RPMI7951 (cell line): ENCODE data around the gene ARL5A. TPM values are rescaled to one million over a fixed set of nuclear protein-coding genes. Genes with fewer than 3 reads are reported as not detected.
"Not testable (repeated sequence)": the region's sequence is repeated elsewhere in the genome, so short reads cannot be mapped to it uniquely, and the experiment has no call there.

ENCODE experiments used
- DNase-seq: peaks from one replicate; pipeline ENCODE4 v3.0.0-alpha.2; 2012; ENCODE audit warnings: low read depth
- total RNA-seq: library from RNA; depleted of rRNA; stranded (reverse); fragments of >200 nt; shearing (Covaris generic); gene quantifications from 2 replicates; pipeline ENCODE4 v1.2.3, GENCODE V29; 2014

The ARL5A gene
- total RNA-seq, 1 experiment from 2014 or later: 32.9 TPM

- DNase-seq: no peak
Observed at GRCh38 chr2:151795646-151796240, 32.5 kb downstream of the ARL5A start.

- DNase-seq: not testable (repeated sequence)
Observed at GRCh38 chr2:151794422-151794821, 33.8 kb downstream of the ARL5A start.

DNA sequence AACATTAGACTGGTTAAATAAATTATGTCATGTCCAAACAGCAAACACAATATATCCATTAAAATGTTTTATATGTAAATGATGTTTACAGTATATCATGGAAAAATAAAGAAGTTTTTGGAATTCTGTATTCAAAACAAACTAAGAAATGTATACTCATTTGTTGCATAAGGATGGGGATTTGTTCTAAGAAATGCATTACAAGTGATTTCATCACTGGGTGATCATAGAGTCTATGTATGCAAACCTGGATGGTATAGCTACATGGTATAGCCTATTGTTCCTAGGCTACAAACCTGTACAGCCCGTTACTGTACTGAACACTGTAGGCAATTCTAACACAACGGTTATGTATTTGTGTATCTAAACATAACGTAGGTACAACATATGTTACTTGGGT lies 35.1 kb downstream of the ARL5A start:
- DNase-seq: no peak

DNA sequence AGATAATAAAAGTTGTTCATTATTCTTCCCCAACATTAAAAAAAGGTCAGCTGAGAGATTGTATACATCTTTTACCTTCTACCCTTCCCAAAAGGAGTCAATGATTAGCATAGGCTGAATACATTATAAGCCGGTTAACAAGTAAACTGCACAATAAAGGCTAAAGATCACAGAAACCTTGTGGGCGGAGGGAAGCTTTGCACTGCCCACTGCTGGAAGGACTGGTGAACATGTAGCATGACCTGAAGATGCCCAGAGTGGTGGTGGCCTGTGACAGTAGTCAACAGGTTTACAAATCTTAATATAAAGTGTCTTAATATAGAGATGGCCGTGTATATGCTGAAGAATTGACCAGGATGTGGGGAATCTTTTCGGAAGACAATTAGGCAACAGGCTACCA lies 35.6 kb downstream of the ARL5A start:
- DNase-seq: no peak

DNA sequence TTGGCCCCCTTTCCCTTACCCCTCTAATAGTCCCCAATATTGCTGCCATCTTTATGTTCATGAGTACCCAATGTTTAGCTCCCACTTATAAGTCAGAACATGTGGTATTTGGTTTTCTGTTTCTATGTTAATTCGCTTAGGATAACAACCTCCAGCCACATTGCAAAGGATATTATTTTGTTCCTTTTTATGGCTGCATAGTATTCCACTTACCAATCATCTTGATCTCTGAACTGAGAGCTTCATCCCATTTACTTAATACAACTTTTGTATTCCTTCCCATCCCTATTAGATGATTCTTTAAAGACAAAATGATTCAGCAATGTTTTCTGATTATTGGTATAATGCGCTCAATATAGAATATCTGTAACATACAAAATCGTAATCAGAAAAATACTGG lies 36.7 kb downstream of the ARL5A start:
- no peak for DNase-seq

GRCh38 chr2:151790689-151791088 lies 37.5 kb downstream of the ARL5A start:
- no peak for DNase-seq

GRCh38 chr2:151789055-151789834 lies 39.0 kb downstream of the ARL5A start:
- no peak for DNase-seq

DNA sequence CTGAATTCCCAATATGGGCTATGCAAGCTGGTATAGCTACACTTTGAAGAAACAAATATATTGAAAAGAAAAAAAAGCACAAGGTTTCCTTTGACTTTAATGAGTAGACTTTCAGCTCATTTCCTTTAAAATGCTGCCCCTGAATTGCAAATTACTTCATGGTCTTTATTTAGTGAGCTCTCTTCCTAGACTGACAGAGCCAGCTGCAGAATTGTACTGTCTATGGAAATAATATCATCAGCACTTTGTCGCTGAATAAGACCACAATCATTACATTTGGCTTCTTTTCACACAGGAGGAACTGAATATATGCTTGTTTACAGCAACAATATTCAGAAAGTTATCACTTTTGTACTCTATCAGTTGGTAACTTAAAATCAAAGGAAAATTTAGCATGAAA lies 41.7 kb downstream of the ARL5A start:
- DNase-seq: no peak

- no peak for DNase-seq
Observed at GRCh38 chr2:151786077-151786476, 42.1 kb downstream of the ARL5A start.

DNA sequence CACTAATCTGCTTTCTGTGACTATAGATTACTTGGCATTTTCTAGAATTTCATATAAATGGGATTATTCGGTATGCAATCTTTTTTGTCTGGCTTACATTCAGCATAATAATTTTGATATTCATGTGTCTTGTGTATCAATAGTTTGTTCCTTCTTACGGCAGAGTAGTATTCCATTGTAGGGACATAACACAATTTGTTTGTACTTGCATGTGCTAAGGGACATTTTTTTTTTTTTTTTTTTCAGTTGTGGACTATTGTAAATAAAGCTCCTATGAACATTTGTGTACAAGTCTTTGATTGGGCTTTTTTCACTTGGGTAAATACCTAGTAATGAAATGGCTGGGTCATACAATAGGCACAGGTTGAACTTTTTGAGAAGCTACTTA lies 45.1 kb downstream of the ARL5A start:
- DNase-seq: no peak

DNA sequence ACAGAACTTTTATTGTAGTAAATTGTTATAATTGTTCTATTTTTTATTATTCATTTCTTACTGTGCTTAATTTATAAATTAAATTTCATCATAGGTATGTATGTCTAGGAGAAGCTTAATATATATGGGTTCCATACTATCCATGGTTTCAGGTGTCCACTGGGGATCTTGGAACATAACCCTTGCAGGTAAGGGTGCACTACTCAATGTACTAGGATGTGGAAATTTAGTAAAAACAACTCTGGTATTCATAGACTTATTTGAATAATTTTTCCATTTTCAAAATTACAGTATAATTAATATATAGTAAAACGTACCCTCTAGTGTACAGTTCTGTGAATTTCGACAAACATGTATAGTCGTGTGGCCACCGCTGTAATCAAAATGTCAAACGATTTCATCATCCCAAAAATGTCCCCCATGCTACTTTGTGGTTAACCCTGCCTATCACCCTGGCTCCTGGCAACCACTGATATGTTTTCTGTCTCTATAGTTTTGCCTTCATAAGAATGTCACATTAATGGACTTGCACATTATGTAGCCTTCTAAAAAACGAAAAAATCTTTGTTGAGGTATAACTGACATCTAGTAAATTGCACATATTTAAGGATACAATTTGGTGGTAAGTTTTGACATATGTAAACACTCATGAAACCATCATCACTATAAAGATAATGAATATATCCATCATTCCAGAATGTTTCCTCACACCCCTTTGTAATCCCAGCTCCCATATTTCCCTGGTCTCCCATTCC lies 45.7 kb downstream of the ARL5A start:
- no peak for DNase-seq

DNA sequence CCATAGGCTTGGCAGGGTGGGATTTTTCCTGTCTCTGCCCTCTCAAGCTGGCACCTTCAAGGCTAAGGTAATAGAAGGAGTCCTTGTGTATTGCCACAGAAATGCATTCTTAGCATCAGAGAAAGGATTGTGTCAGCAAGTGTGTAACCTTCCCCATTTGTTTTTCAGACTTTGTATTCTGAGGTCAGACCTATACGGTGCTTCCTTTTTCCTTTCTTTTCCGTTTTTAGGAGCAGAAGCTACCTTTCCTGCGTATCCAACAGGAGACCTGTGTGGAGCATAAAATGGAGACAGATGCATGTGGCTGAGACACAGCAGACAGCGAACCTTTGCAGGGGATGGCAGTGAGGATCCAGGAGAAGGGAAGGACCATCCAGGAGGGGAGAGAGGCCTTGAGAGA lies 46.6 kb downstream of the ARL5A start:
- DNase-seq: no peak

DNA sequence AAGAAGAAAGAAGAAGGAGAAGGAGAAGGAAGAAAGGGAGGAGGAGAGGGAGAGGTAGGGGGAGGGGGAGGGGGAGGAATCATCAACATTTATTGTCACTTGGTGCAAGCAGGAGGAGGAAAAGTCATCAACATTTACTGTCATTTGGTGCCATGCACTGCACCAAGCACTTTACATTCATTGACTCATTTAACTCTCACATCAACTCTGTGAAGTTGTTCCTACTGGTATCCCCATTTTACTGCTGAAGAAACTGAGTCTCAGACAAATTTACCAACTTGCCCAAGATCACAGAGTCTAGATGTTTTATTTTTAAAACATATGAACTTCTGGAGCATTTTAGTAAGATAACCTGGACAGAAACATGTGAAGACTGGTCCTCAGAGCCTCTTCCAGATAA lies 47.3 kb downstream of the ARL5A start:
- no peak for DNase-seq

DNA sequence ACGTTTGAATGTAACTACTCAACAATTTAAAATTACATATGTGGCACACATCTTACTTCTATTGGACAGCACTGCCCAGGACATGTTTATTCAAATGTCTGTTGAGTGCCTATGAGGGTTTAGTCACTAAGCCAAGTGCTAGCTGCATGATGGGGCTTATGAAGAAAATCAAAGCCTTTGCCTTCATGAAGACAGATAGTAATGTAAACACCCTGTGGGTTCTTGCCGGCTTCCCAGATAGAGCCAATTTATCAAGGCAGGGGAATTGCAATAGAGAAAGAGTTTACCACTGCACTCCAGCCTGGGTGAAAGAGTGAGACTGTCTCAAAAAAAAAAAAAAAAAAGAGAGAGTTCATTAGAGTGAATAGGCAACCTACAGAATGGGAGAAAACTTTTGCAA lies 50.3 kb downstream of the ARL5A start:
- no peak for DNase-seq

- DNase-seq: no peak
Observed at GRCh38 chr2:151777487-151777886, 50.7 kb downstream of the ARL5A start.

GRCh38 chr2:151776367-151776766 lies 51.9 kb downstream of the ARL5A start:
- DNase-seq: no peak

GRCh38 chr2:151775057-151775740 lies 53.0 kb downstream of the ARL5A start:
- DNase-seq: peak; percentile 13

DNA sequence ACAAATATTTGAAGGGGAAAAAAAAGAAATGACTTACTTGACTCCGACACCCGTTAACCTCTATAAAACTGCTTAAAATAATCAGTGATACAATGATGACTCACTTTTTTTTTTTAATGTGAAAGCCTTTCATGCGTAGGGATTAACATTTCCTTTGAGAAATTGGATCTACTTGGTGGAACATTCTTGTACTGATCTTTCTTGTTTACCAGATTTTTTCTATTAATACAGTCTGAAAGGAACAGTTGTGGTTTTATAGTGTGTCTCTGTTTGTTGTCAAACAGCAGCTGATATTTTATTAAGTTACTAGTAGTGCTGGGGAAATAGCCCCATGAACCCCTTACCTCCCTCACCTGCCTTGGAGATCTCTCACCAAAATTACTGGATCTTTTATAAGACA lies 53.7 kb downstream of the ARL5A start:
- DNase-seq: peak; percentile 63

GRCh38 chr2:151771599-151772358 lies 56.4 kb downstream of the ARL5A start:
- DNase-seq: no peak

DNA sequence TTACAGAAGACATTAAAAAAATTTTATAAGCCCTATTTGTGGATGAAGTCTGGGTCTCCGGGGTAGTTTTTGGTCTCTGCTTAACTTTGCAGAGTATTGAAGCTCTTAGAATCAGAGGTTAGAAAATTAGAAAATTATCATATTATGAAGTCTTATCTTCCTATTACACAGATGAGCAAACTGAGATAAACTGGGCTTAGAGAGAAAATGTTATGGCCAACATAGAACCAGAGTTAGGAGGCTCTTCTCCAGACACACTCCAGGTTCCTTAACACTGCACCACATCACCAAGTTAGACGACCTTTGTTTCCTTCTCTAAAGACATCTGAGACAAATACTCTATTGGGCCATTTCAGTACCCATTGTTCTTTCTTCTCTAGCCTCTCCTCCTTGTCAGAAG lies 57.2 kb downstream of the ARL5A start:
- no peak for DNase-seq

DNA sequence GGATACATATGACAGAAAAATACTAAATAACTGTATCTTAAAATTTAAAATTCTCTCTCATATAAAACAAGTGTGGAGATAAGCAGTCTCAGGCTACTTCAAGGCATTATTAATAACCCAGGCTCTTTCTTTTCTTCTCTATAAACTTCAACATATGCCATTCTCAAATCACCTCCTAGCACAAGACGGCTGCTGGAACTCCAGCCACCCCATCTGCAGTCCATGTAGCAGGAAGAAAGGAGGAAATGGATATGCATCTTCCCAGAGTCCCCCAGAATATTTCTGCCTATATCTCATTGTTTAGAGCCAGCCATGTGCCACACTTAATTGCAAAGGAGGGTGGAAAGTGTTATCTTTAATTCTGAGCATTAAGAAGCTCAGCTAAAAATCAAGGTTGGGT lies 58.6 kb downstream of the ARL5A start:
- DNase-seq: no peak

DNA sequence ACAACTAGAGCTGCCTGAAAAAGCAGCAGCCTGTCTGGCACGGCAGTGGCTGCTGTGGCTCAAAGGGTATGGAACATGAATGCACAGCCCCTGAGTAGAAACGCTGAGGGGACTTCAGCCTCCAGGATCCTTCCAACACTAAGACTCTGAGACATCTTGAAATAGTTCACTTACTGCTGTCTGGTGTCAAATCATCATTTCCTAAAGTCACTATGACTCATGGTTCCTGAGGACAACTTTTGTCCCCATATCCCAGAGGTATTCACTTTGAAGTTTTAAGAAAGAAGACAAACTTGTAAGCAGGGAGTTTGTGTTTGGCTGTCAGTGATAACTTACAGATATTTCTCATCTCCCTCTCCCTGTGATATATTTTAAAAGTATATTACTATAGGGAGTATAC lies 60.7 kb downstream of the ARL5A start:
- DNase-seq: peak; percentile 29
